Loucy (cell line): ENCODE results near the gene COQ2.
A peak's percentile ranks its signal among the peaks of the same experiment; 100 is the strongest.

ENCODE experiments used
- H2AFZ ChIP-seq: fragments of 200-600 bp; sonication (generic); 2 replicates; pipeline ENCODE4 v1.6.0; 2016; ENCODE audit warnings: antibody characterized with exemption, mild to moderate bottlenecking, low read length, moderate library complexity
- H3F3A ChIP-seq: fragments of 200-600 bp; 2 replicates; pipeline ENCODE4 v1.6.0; 2016; ENCODE audit warnings: antibody characterized with exemption, low read depth, mild to moderate bottlenecking
- H3K27me3 ChIP-seq: fragments of 200-600 bp; sonication (generic); 2 replicates; pipeline ENCODE4 v1.6.1; 2014; ENCODE audit warnings: low read length, mild to moderate bottlenecking; ENCODE audit not compliant: insufficient read depth, poor library complexity, severe bottlenecking
- H3K36me3 ChIP-seq: fragments of 200-600 bp; sonication (generic); 2 replicates; pipeline ENCODE4 v1.6.1; 2016; ENCODE audit warnings: low read length; ENCODE audit not compliant: insufficient read depth
- H3K4me1 ChIP-seq: fragments of 200-600 bp; sonication (generic); 2 replicates; pipeline ENCODE4 v1.5.1; 2014; ENCODE audit warnings: low read length, mild to moderate bottlenecking; ENCODE audit not compliant: insufficient read depth, poor library complexity, severe bottlenecking
- H3K4me2 ChIP-seq: fragments of 200-600 bp; sonication (generic); 2 replicates; pipeline ENCODE4 v1.6.0; 2014; ENCODE audit warnings: antibody characterized with exemption, low read length, low read depth, mild to moderate bottlenecking; ENCODE audit not compliant: poor library complexity, severe bottlenecking
- H3K4me3 ChIP-seq: fragments of 200-600 bp; sonication (generic); 2 replicates; pipeline ENCODE4 v1.5.1; 2014; ENCODE audit warnings: low read length, mild to moderate bottlenecking, mixed read lengths; ENCODE audit not compliant: poor library complexity, severe bottlenecking
- H3K79me2 ChIP-seq: fragments of 200-600 bp; sonication (generic); 2 replicates; pipeline ENCODE4 v1.6.1; 2014; ENCODE audit warnings: low read length; ENCODE audit not compliant: insufficient read depth
- H3K9ac ChIP-seq: fragments of 200-600 bp; sonication (generic); 2 replicates; pipeline ENCODE4 v1.6.0; 2014; ENCODE audit warnings: mild to moderate bottlenecking, low read depth, low read length, moderate library complexity; ENCODE audit not compliant: poor library complexity, severe bottlenecking
- H3K9me2 ChIP-seq: fragments of 200-600 bp; sonication (generic); replicated peaks from 2 replicates; pipeline ENCODE4 v1.6.1; 2016; ENCODE audit warnings: low read depth, low read length, mixed read lengths
- H3K9me3 ChIP-seq: fragments of 200-600 bp; sonication (generic); 2 replicates; pipeline ENCODE4 v1.6.1; 2014; ENCODE audit warnings: mild to moderate bottlenecking, antibody characterized with exemption, low read length, low read depth; ENCODE audit not compliant: insufficient read depth
- H4K20me1 ChIP-seq: fragments of 200-600 bp; sonication (generic); 2 replicates; pipeline ENCODE4 v1.6.0; 2014; ENCODE audit warnings: antibody characterized with exemption, low read length, mild to moderate bottlenecking; ENCODE audit not compliant: insufficient read depth, poor library complexity, severe bottlenecking
- CTCF ChIP-seq: fragments of 200-600 bp; sonication (generic); conservative IDR thresholded peaks from 2 replicates; pipeline ENCODE4 v1.5.1; 2014; ENCODE audit warnings: mild to moderate bottlenecking, antibody characterized with exemption, low read length
- EZH2phosphoT487 ChIP-seq: fragments of 200-600 bp; IDR thresholded peaks from 2 replicates; pipeline ENCODE4 v1.6.1; 2018; ENCODE audit warnings: antibody characterized with exemption, mild to moderate bottlenecking, moderate library complexity, borderline replicate concordance

The COQ2 gene

GRCh38 chr4:83320548-83320947 is 36.0 kb upstream of the COQ2 start:
- Histone ChIP-seq H3K36me3 (no peaks in the 10 kb centered on the region), H3K27me3 (no peaks in the 10 kb centered on the region), H3K9ac (no peak overlapping the region), H3K4me2 (peak overlapping the region; percentile 50), H3K4me3 (no peak overlapping the region), H3F3A (no peaks in the 10 kb centered on the region), H3K9me2 (no peaks in the 10 kb centered on the region), H3K9me3 (no peaks in the 10 kb centered on the region), H2AFZ (no peak overlapping the region), H3K79me2 (no peaks in the 10 kb centered on the region), H4K20me1 (no peaks in the 10 kb centered on the region), H3K4me1 (peaks cover 23% of the 10 kb centered on the region)
- no peak for TF ChIP-seq EZH2phosphoT487
- TF ChIP-seq CTCF, result no peak

GRCh38 chr4:83318666-83319065 is 34.1 kb upstream of the COQ2 start:
- Histone ChIP-seq H3K4me3 (no peak overlapping the region), H3K27me3 (no peaks in the 10 kb centered on the region), H3K79me2 (no peaks in the 10 kb centered on the region), H3K9me2 (no peaks in the 10 kb centered on the region), H3K9me3 (no peaks in the 10 kb centered on the region), H3F3A (no peaks in the 10 kb centered on the region), H3K4me2 (no peak overlapping the region), H3K4me1 (peaks cover 23% of the 10 kb centered on the region), H3K36me3 (no peaks in the 10 kb centered on the region), H4K20me1 (no peaks in the 10 kb centered on the region), H3K9ac (no peak overlapping the region), H2AFZ (no peak overlapping the region)
- TF ChIP-seq EZH2phosphoT487 (no peak), CTCF (no peak)

GRCh38 chr4:83317671-83318070 is 33.1 kb upstream of the COQ2 start:
- Histone ChIP-seq H3K79me2 (no peaks in the 10 kb centered on the region), H3K4me1 (peaks cover 23% of the 10 kb centered on the region), H3K4me3 (no peak overlapping the region), H3K4me2 (no peak overlapping the region), H3F3A (no peaks in the 10 kb centered on the region), H3K9ac (no peak overlapping the region), H3K27me3 (no peaks in the 10 kb centered on the region), H3K9me2 (no peaks in the 10 kb centered on the region), H2AFZ (no peak overlapping the region), H3K36me3 (no peaks in the 10 kb centered on the region), H4K20me1 (no peaks in the 10 kb centered on the region), H3K9me3 (no peaks in the 10 kb centered on the region)
- TF ChIP-seq CTCF, result no peak
- TF ChIP-seq EZH2phosphoT487, result no peak
